Hematopoietic multipotent progenitor cell treated with erythropoietin and hydrocortisone succinate and interleukin-3 and kit ligand, for 15 days (in vitro differentiated cells): ENCODE results near the gene KRT6B.
"Not testable (repeated sequence)": the region's sequence is repeated elsewhere in the genome, so short reads cannot be mapped to it uniquely, and the experiment has no call there.

ENCODE experiments used
- DNase-seq: peaks from one replicate; pipeline ENCODE4 v3.0.0-alpha.2; 2015; ENCODE audit warnings: low spot score

KRT6B gene

DNA sequence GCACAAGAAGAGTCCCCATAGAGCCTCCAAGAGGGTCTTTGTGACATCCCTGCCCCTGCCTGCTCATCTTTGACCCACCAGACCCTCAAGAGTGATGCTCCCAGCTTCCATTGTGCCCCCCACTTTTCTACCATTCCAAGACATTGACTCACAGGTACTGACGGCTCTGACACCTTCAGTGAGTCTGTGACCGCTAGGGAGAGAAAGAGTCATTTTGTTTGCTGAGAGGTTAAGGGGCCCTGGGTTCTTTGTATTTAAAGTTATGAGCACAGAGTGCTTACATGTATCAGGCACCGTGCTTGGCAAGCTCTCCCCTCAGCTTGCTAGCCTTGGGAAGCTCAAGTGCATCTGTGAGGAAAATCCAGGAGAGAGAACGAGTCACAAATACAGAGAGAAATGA, 38.7 kb downstream of the KRT6B start:
- no peak for DNase-seq

DNA sequence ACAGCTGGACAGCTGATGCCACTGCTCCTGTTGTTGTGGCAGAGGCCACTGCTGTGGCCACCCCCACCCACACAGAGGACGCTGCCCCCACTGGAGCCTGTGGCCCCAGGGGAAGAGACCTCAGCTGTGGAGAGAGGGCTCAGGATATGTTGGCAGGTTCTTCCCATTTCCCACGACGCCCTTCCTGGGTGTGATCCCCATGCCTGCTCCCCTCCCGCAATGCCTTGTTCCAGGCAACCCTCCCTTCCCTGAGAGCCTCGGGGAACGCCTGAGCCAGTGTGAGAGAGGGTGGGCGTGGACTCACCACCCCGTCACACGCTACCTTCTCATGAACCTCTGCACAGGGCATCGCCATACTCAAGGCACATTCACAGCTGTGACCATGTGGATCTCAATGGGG, 40.1 kb downstream of the KRT6B start:
- no peak for DNase-seq

DNA sequence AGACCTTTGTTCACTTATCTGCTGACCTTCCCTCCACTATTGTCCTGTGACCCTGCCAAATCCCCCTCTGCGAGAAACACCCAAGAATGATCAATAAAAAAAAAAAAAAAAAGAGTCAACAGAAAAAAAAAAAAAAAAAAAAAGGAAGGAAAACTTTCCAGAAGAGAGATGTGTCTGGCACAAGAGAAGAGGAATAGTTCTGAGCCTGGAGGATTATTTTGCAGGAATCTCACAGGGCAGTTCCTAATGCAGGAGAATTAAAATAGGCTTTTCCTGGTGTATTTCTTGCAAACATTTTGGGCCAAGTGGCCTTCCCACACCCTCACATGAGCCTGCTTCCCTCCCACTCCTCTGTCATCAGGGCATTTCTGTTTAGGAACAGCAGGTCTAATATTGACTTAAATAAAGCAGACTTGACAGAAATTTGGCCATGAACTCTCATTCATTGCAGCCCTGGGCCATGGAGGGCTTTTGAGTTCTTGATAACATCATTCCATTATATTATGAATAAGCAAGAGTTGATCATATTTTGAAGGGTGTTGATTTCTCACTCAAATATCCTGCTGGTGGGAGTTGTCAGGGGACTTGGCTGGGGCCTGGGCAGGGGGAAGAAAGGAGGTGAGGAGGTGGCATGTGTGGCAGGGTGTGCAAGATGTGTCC, 41.2 kb downstream of the KRT6B start:
- not testable (repeated sequence) for DNase-seq

DNA sequence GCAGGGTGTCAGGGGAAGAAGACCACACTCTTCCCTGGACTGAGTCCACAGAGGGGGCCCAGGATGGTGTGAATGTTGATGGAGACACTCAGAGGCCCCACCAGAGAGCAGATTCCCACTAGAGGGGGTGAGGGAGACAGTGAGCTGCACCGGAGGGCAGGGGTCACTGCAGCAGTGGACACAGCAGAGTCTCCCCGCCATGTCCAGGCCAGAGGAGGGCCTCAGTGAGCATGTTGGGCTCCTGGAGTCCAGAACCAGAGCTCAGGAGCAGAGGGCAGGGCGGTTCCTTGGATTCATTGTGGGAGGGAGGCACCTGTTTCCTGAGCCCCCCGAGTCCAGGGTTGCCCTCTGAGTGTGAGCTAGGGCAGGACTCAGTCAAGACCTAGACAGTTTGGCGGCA, 44.0 kb downstream of the KRT6B start:
- DNase-seq: no peak

DNA sequence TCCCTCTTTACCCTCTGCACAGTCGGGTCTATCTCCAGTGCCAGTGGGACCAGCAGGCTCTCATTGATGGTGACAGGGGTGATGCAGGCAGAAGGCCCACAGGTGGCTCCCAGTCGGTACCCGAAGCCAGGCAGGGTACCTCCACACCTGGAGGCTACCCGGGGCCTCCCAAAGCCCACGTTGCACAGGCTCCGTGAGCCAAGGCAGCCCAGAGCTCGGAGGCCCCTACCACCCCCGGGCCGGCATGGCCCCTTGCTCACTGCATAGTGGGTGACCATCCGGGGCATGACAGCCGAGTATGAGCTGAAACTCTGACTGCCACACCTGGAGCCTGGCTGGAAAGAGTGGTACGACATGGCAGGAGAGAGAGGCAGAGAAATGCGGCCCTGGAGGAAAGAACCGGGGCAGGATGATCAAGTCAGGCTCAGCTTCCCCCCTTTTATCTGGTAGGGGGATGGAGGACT, 46.0 kb downstream of the KRT6B start, which contains the start of gene KRT82:
TSS of gene KRT82 (minus strand) at position 414 of the 464 bp plus-strand sequence. CDS start at position 356, 58 bp downstream.
- no peak for DNase-seq

DNA sequence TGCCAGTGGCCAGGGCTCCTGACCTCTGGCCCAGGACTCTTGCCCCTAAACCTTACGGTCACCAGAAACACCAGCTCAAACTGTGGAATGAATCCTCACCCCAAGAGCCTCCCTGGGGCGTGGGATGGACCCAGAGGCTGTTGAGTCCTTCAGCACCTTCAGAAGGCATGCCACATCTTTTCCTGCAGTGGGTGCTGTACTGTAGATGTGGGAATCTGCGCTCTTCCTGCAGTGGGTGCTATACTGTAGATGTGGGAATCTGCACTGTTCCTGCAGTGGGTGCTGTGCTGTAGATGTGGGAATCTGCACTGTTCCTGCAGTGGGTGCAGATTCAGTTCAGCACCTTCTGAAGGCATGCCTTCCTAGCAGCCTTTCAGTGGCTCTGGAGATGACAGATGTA, 47.0 kb downstream of the KRT6B start:
- DNase-seq: no peak

DNA sequence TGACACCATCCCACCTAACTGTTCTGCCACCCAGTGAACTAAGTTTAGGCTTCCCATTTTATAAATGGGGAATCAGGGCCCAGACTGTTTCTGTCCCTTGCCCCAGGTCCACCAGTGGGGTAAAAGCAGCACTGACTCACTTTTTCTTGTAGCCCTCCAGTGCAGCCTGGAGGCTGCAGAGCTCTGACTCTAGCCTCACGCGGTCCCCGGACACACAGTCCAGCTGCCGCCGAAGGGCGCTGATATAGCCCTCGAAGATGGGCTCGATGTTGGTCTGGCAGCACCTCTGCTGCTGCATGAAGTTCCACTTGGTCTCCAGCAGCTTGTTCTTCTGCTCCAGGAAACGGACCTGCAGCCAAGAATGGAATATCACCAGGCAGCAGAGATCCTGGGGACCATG, 48.4 kb downstream of the KRT6B start:
- no peak for DNase-seq

DNA sequence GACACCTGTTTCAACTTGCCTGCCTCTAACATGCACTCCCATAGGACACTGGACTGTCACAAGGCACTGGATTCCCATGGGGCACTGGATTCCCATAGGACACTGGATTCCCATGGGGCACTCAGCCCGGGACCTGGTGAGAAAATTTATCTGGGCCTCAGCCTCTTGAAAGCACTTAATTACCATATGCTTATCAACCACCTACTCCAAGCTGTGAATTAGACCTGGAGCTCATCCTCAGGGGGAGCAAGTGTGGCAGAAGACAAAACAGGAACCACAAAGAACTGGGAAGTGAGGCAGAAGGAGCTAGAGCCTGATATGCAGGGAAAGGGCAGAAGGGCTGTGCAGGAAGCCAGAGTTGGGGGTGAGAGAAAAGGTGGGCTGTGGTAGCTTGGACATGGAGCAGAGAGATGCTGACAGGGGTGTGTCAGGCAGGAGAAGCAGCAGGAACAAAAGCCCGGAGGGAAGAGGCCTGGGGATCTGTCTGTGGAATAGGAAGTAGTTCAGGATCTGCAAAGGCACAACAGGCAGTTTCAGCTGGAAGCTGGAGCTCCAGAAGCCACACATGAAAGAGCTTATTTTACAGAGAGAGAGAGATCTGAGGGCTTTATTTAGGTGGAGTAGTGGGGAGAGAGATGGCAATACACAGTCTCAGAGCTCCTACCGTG, 48.9 kb downstream of the KRT6B start:
- DNase-seq: no peak

DNA sequence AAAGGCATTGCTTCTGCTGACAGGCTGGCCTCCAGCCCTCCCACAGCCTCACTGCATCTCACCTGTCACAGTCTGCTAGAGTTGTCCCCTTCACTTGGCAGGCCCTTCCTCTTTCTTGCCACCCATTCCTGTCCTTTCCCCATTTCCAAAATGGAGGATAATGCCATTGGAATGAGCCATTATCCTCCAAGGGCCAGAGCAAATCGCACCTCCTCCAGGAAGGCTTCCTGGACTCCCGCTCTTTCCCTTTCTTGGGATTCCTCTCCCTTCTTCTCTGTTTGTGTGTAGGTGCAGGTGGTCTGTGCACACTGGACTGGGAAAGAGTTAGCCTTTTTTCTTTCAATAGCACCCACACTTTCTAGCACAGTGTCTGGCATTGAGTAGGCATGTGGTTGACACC, 49.6 kb downstream of the KRT6B start:
- DNase-seq: no peak

DNA sequence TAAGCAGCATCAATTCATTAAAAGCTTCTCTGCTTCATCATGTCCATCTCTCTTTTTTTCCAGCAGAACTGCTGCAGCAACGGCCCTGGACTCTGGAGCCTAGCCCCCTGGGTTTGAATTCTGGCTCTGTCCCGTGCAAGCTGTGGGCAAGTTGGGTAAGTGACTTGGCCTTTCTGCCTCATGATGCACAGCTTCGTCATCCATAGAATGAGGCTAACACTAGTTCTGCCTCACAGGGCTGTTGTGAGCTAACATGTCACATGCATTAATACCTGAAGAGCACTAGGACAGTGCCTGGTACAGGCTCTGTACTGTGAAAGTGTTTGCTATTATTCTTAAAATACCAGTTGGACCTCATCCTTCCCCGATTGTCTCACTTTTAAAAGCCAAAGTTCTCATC, 50.0 kb downstream of the KRT6B start:
- no peak for DNase-seq

DNA sequence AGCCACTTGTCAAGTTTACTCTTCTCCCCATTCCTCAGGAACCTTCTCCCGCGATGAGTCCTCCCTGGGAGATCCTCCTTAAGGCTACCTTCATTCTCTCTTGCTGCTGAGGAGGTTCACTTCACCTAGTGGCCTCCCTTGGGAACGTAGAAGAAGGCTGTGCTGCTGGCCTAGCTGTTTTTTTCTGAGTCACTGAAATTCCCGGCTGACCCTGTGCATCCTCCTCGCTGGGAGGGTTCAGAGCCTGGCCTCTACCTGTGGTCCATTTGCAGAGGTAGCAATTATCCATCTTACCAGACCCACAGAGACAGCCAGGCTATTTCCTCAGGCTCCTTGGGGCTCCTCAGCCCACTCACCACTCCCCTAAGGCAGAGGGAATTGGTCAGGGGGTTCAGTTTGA, 50.4 kb downstream of the KRT6B start:
- DNase-seq: no peak

DNA sequence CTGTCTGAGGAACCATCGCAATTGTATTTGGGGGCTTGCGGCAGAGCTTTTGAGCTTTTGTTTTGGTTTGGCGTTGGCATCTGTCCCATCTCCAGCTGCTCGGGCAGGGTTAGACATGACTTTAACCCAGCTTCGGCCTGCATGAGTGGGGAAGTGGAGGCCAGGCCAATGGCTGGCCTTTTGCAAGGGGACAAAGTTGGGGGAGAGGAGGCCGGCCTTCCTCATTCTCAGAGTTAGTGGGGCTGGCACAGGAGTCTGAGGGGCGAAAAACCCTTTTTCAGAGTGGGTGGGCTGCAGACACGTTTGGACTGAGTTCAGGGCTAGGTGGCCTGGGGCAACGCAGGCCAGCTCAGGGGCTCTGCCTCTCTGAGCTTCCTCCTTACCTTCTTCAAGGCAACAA, 51.0 kb downstream of the KRT6B start:
- no peak for DNase-seq

DNA sequence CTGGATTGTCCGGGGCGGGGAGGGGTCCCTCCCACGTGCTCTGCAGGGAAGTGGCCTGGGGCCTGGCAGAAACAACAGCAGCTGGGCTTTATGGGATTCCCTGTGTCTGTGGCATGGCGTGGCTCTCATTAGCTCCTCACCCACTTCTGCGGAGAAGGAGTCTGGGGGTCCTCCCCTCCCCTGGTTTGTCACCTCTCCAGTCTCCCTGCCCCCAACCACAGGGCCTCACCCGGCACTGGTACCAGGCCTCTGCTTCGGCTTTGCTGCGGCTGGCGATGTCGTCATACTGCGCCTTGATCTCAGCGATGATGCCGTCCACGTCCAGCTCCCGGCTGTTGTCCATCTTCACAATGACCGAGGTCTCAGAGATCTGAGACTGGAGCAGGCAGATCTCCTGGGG, 52.2 kb downstream of the KRT6B start:
- DNase-seq: no peak

DNA sequence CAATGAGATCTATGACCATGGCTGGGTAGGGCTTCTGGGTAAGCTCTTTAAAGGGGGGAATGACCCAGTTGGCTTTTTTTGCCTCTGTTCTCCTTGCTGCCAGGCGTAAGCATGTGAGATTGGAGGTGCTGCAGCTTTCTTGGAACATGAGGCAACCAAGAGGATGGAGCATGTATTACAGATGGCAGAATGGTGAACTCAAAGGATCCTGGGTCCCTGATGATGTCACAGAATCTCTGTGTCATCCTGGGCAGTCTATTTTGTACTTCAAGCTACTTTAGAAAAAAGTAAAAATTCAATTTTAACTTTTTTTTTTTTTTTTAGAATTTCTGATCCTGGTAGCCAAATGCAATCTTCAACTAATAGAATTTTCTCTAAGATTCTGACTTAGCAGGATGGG, 53.8 kb downstream of the KRT6B start:
- DNase-seq: no peak

DNA sequence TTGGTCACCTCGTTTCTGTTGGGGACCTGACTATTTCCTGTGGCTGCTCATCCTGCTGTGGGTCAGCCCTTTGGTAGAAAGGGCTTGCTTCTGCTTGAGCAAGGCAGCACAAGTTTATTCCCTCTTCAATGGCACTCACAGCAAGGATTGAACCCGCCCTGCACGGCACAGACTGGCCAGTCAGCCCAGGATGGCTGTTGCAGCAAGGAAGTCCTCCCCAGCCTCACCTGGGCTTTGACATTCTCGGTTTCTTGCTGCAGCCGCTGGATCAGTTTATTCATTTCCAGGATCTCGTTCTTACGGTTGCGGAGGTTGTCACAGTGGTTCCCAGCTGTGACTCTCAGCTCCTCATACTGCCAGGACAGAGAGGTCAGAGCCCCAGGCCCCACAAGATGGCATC, 55.3 kb downstream of the KRT6B start:
- no peak for DNase-seq
